IMR-90 (cell line): Measurements from ENCODE around the gene GRPEL2. TPM values are rescaled to one million over a fixed set of nuclear protein-coding genes. Genes with fewer than 3 reads are reported as not detected.

Experiments
- ATAC-seq: fragments of 200-7000 bp; cut with Tn5 transposase; 2 replicates; pipeline ENCODE4 v1.9.1; 2020; ENCODE audit warnings: low read depth, mild to moderate bottlenecking, moderate library complexity
- BruUV-seq: library from RNA; stranded (reverse); fragments of 400-500 nt; replicated peaks from 2 replicates; lab custom pipeline; 2021; lab: Mats Ljungman, UMichigan
- CTCF ChIA-PET: fragments of 300-600 bp; formaldehyde crosslinking; extraction: SDS; loops from one replicate; lab custom pipeline; 2021; ENCODE audit warnings: antibody characterized with exemption; lab: Yijun Ruan, JAX
- POLR2A ChIA-PET: fragments of 300-600 bp; sonication (Branson Sonifier 250); formaldehyde crosslinking; loops from one replicate; lab custom pipeline; 2022; ENCODE audit warnings: antibody characterized with exemption; ENCODE audit not compliant: unreplicated experiment; lab: Charles Lee
- DNase-seq: peaks from one replicate; pipeline ENCODE4 v3.0.0; 2013
- H2AFZ ChIP-seq: replicated peaks from 2 replicates; pipeline ENCODE3; 2013; ENCODE audit warnings: low read length, mild to moderate bottlenecking; ENCODE audit not compliant: poor library complexity
- H2AK5ac ChIP-seq: 2 replicates; pipeline ENCODE4 v1.6.1; 2013; ENCODE audit warnings: low read depth, low read length, inconsistent platforms
- H2AK9ac ChIP-seq: replicated peaks from 2 replicates; pipeline ENCODE3; 2013; ENCODE audit warnings: mild to moderate bottlenecking, low read depth, low read length, moderate library complexity; ENCODE audit not compliant: poor library complexity
- H2BK120ac ChIP-seq: 2 replicates; pipeline ENCODE4 v1.6.1; 2013; ENCODE audit warnings: low read depth, low read length, inconsistent platforms
- H2BK15ac ChIP-seq: 3 replicates; pipeline ENCODE4 v1.6.1; 2013; ENCODE audit warnings: low read depth, low read length, inconsistent platforms
- H2BK20ac ChIP-seq: 2 replicates; pipeline ENCODE4 v1.6.1; 2013; ENCODE audit warnings: low read depth, mild to moderate bottlenecking, inconsistent platforms, low read length, moderate library complexity
- H2BK5ac ChIP-seq: 2 replicates; pipeline ENCODE4 v1.6.1; 2013; ENCODE audit warnings: mild to moderate bottlenecking, low read depth, low read length, inconsistent platforms; ENCODE audit not compliant: poor library complexity, severe bottlenecking
- H3K14ac ChIP-seq: replicated peaks from 2 replicates; pipeline ENCODE4 v1.6.1; 2013; ENCODE audit warnings: low read depth, low read length, inconsistent platforms
- H3K18ac ChIP-seq: 2 replicates; pipeline ENCODE4 v1.6.1; 2013; ENCODE audit warnings: low read depth, low read length, control low read depth
- H3K23ac ChIP-seq: 2 replicates; pipeline ENCODE4 v1.6.1; 2013; ENCODE audit warnings: low read depth, low read length, inconsistent platforms
- H3K27ac ChIP-seq: 2 replicates; pipeline ENCODE4 v1.5.1; 2013; ENCODE audit warnings: mild to moderate bottlenecking, control low read depth, low read length; ENCODE audit not compliant: insufficient read depth
- H3K27me3 ChIP-seq: 2 replicates; pipeline ENCODE4 v1.6.1; 2013; ENCODE audit warnings: low read length; ENCODE audit not compliant: control insufficient read depth, insufficient read depth
- H3K36me3 ChIP-seq: 2 replicates; pipeline ENCODE4 v1.6.1; 2013; ENCODE audit warnings: low read length, mixed read lengths; ENCODE audit not compliant: control insufficient read depth, insufficient read depth
- H3K4ac ChIP-seq: 2 replicates; pipeline ENCODE4 v1.6.1; 2013; ENCODE audit warnings: low read depth, low read length, inconsistent platforms
- H3K4me1 ChIP-seq: 2 replicates; pipeline ENCODE4 v1.6.1; 2013; ENCODE audit warnings: low read length, mixed read lengths; ENCODE audit not compliant: control insufficient read depth, insufficient read depth
- H3K4me2 ChIP-seq: 2 replicates; pipeline ENCODE4 v1.6.1; 2013; ENCODE audit warnings: low read depth, mild to moderate bottlenecking, control low read depth, low read length, moderate library complexity
- H3K4me3 ChIP-seq: 2 replicates; pipeline ENCODE4 v1.5.1; 2013; ENCODE audit warnings: low read depth, mild to moderate bottlenecking, control low read depth, low read length, moderate library complexity; ENCODE audit not compliant: insufficient read depth
- H3K56ac ChIP-seq: 2 replicates; pipeline ENCODE4 v1.6.1; 2013; ENCODE audit warnings: low read length, inconsistent platforms; ENCODE audit not compliant: insufficient read depth; ENCODE audit errors: extremely low read depth
- H3K79me1 ChIP-seq, 2 experiments: 2 replicates each; pipeline ENCODE4 v1.6.1; 2013; ENCODE audit warnings: low read length in 2 of 2, inconsistent platforms in 1 of 2, low read depth in 1 of 2
- H3K9ac ChIP-seq: 2 replicates; pipeline ENCODE4 v1.6.1; 2013; ENCODE audit warnings: low read depth, low read length, control low read depth
- H3K9me1 ChIP-seq: 2 replicates; pipeline ENCODE4 v1.6.1; 2013; ENCODE audit warnings: low read length, inconsistent platforms; ENCODE audit not compliant: insufficient read depth
- H3K9me3 ChIP-seq: 2 replicates; pipeline ENCODE4 v1.6.1; 2013; ENCODE audit warnings: low read length; ENCODE audit not compliant: control insufficient read depth, insufficient read depth
- H4K20me1 ChIP-seq: 2 replicates; pipeline ENCODE4 v1.6.1; 2013; ENCODE audit warnings: low read length, inconsistent platforms; ENCODE audit not compliant: insufficient read depth
- H4K5ac ChIP-seq: 2 replicates; pipeline ENCODE4 v1.6.1; 2013; ENCODE audit warnings: mild to moderate bottlenecking, low read depth, low read length, control low read depth
- H4K8ac ChIP-seq, 2 experiments: 2 replicates each; pipeline ENCODE4 v1.6.1; 2013; ENCODE audit warnings: low read depth in 2 of 2, low read length in 2 of 2, control low read depth in 1 of 2, inconsistent platforms in 1 of 2
- H4K91ac ChIP-seq: 2 replicates; pipeline ENCODE4 v1.6.1; 2013; ENCODE audit warnings: low read depth, low read length, inconsistent platforms; ENCODE audit not compliant: insufficient read depth
- BHLHE40 ChIP-seq: fragments of 150-350 bp; IDR thresholded peaks from 2 replicates; pipeline ENCODE4 v1.6.1; 2016; ENCODE audit warnings: mild to moderate bottlenecking, low read depth, low read length
- CEBPB ChIP-seq: IDR thresholded peaks from 2 replicates; pipeline ENCODE4 v1.6.1; 2012; ENCODE audit warnings: low read depth, low read length, improper control_type of control experiment
- CHD1 ChIP-seq: IDR thresholded peaks from 2 replicates; pipeline ENCODE4 v1.6.1; 2012; ENCODE audit warnings: low read depth, low read length, improper control_type of control experiment
- CTCF ChIP-seq: conservative IDR thresholded peaks from 2 replicates; pipeline ENCODE4 v1.5.1; 2012; ENCODE audit warnings: mild to moderate bottlenecking, low read depth, low read length, improper control_type of control experiment
- ELK1 ChIP-seq: fragments of 150-350 bp; IDR thresholded peaks from 2 replicates; pipeline ENCODE4 v1.6.1; 2016; ENCODE audit warnings: low read depth, mild to moderate bottlenecking, low read length, moderate library complexity, borderline replicate concordance
- FOS ChIP-seq: fragments of 150-350 bp; IDR thresholded peaks from 2 replicates; pipeline ENCODE4 v1.6.1; 2016; ENCODE audit warnings: low read depth, low read length
- MAZ ChIP-seq: IDR thresholded peaks from 2 replicates; pipeline ENCODE4 v1.6.1; 2012; ENCODE audit warnings: low read depth, mild to moderate bottlenecking, low read length, improper control_type of control experiment, moderate library complexity, borderline replicate concordance
- MXI1 ChIP-seq: IDR thresholded peaks from 2 replicates; pipeline ENCODE4 v1.6.1; 2012; ENCODE audit warnings: low read depth, mild to moderate bottlenecking, low read length, moderate library complexity, borderline replicate concordance
- NFE2L2 ChIP-seq: fragments of 150-350 bp; IDR thresholded peaks from 2 replicates; pipeline ENCODE4 v1.6.1; 2016; ENCODE audit warnings: low read depth, mild to moderate bottlenecking, low read length
- POLR2A ChIP-seq: IDR thresholded peaks from 2 replicates; pipeline ENCODE4 v1.6.1; 2012; ENCODE audit warnings: mild to moderate bottlenecking, low read depth, low read length
- RAD21 ChIP-seq: IDR thresholded peaks from 2 replicates; pipeline ENCODE4 v1.6.1; 2012; ENCODE audit warnings: low read length, improper control_type of control experiment
- RCOR1 ChIP-seq: IDR thresholded peaks from 2 replicates; pipeline ENCODE4 v1.6.1; 2012; ENCODE audit warnings: mild to moderate bottlenecking, low read length, improper control_type of control experiment; ENCODE audit not compliant: insufficient replicate concordance
- RFX5 ChIP-seq: IDR thresholded peaks from 2 replicates; pipeline ENCODE4 v1.8.0; 2012; ENCODE audit warnings: low read depth, mild to moderate bottlenecking, low read length, moderate library complexity
- SMC3 ChIP-seq: fragments of 150-350 bp; IDR thresholded peaks from 2 replicates; pipeline ENCODE4 v1.6.1; 2016; ENCODE audit warnings: low read depth, mild to moderate bottlenecking, antibody characterized with exemption, low read length, moderate library complexity
- USF2 ChIP-seq: fragments of 150-350 bp; IDR thresholded peaks from 2 replicates; pipeline ENCODE4 v1.6.1; 2017; ENCODE audit warnings: mild to moderate bottlenecking, antibody characterized with exemption, low read length, low read depth
- WGBS, 2 experiments: methylation state at CpG; one replicate each; pipeline versions ENCODE4 v1.1.5 to v1.1.7; 2013; ENCODE audit warnings: missing lambda C conversion rate in 2 of 2; ENCODE audit not compliant: insufficient read length in 1 of 2; ENCODE audit errors: extremely low coverage in 2 of 2; 5-methylcytosine and 5-hydroxymethylcytosine counted together
- dilution Hi-C: fragments of 300-500 bp; cut with HindIII; formaldehyde crosslinking; loops from one replicate; pipeline ENCODE4 v1.14.3; 2018; ENCODE audit warnings: low sequenced_read_pairs; ENCODE audit not compliant: unreplicated experiment
- in situ Hi-C: fragments of 300-500 bp; cut with MboI; formaldehyde crosslinking; loops from 3 replicates; pipeline ENCODE4 v1.14.3; 2019; ENCODE audit warnings: low sequenced_read_pairs, inconsistent platforms, mixed read lengths
- intact Hi-C: fragments of 100-400 bp; cut with micrococcal nuclease; formaldehyde crosslinking; loops from 2 replicates; pipeline ENCODE4 v1.10.0; 2022
- polyA plus RNA-seq, 3 experiments: library from polyadenylated mRNA; depleted of rRNA; stranded (reverse); fragments of >200 nt; gene quantifications; 2 replicates each; pipeline ENCODE4 v1.2.3, GENCODE V29; 2012; ENCODE audit warnings: low replicate concordance in 1 of 3
- total RNA-seq: library from RNA; depleted of rRNA; stranded (reverse); fragments of >200 nt; gene quantifications from 2 replicates; pipeline ENCODE4 v1.2.3, GENCODE V29; 2012

The GRPEL2 gene
- total and polyA plus RNA-seq, 2 of the 4 experiments (the other 2 are of a cell fraction): 6.2 to 18.1 TPM

GRCh38 chr5:149338364-149338763 is 6.9 kb upstream of the GRPEL2 start:
- in situ Hi-C loops: no loop called here

More at GRCh38 chr5:149338364-149338763, 6.9 kb upstream of the GRPEL2 start:
- DNase-seq (no peak), ATAC-seq (no peak)
- Histone ChIP-seq H3K14ac (no peak overlapping the region), H4K5ac (no peak overlapping the region), H4K8ac (no peak overlapping the region), H3K79me1 (no peaks in the 10 kb centered on the region), H3K9ac (no peak overlapping the region), H3K9me3 (no peaks in the 10 kb centered on the region), H3K4ac (no peak overlapping the region), H3K27me3 (no peaks in the 10 kb centered on the region), H3K4me2 (no peak overlapping the region), H3K9me1 (peaks cover 6% of the 10 kb centered on the region), H2AK5ac (no peak overlapping the region), H4K91ac (no peak overlapping the region), H3K36me3 (no peaks in the 10 kb centered on the region), H3K4me1 (peaks cover 5% of the 10 kb centered on the region), H2BK15ac (no peak overlapping the region), H2AFZ (no peak overlapping the region), H3K18ac (no peak overlapping the region), H3K23ac (no peak overlapping the region), H3K4me3 (no peak overlapping the region), H3K56ac (no peak overlapping the region), H4K20me1 (no peaks in the 10 kb centered on the region), H2AK9ac (no peak overlapping the region), H2BK5ac (no peak overlapping the region), H2BK20ac (no peak overlapping the region), H2BK120ac (no peak overlapping the region), H3K27ac (no peak overlapping the region)
- intact Hi-C loops: no loop called here
- dilution Hi-C loops: no loop called here
- TF ChIP-seq POLR2A: no peak
- no peak for TF ChIP-seq CEBPB
- no peak for TF ChIP-seq FOS
- TF ChIP-seq ELK1: no peak
- TF ChIP-seq NFE2L2: no peak
- no peak for TF ChIP-seq MAZ
- TF ChIP-seq RFX5: no peak
- no peak for TF ChIP-seq USF2
- no peak for TF ChIP-seq CTCF
- no peak for TF ChIP-seq MXI1
- no peak for TF ChIP-seq BHLHE40
- TF ChIP-seq RCOR1: no peak
- TF ChIP-seq SMC3: no peak
- no peak for TF ChIP-seq RAD21
- no peak for TF ChIP-seq CHD1
- WGBS, 2 experiments: 40% methylated on average over 1 of the region's 1 CpG; no CpG with 5 or more reads in 1 of the 2 experiments
- POLR2A ChIA-PET: no interaction called here
- CTCF ChIA-PET: interaction anchor here (1.0 kb wide), 1 partner anchor 15 kb away, joined by 4 read pairs; no protein-coding TSS in a partner anchor
- no TSS peak for BruUV-seq
